MM.1S (cell line): ENCODE data around the gene CDC34.

Source experiments
- DNase-seq: peaks from one replicate; pipeline ENCODE4 v3.0.0-alpha.2; 2015
- H2AFZ ChIP-seq: fragments of 300-600 bp; sonication (generic); 2 replicates; pipeline ENCODE4 v1.6.0; 2016; ENCODE audit warnings: antibody characterized with exemption, low read length
- H3F3A ChIP-seq: fragments of 300-600 bp; sonication (generic); 2 replicates; pipeline ENCODE4 v1.6.1; 2016; ENCODE audit warnings: mild to moderate bottlenecking, antibody characterized with exemption, low read length, moderate library complexity, mixed read lengths; ENCODE audit not compliant: insufficient read depth
- H3K27ac ChIP-seq: fragments of 300-600 bp; sonication (generic); 2 replicates; pipeline ENCODE4 v1.5.1; 2016; ENCODE audit warnings: mild to moderate bottlenecking, low read length
- H3K27me3 ChIP-seq: fragments of 300-600 bp; sonication (generic); replicated peaks from 2 replicates; pipeline ENCODE4 v1.6.0; 2016; ENCODE audit warnings: low read length; ENCODE audit not compliant: insufficient read depth
- H3K36me3 ChIP-seq: fragments of 300-600 bp; sonication (generic); replicated peaks from 2 replicates; pipeline ENCODE4 v1.6.1; 2016; ENCODE audit warnings: mild to moderate bottlenecking, low read length, mixed read lengths; ENCODE audit not compliant: insufficient read depth
- H3K4me1 ChIP-seq: fragments of 300-600 bp; sonication (generic); 2 replicates; pipeline ENCODE4 v1.6.1; 2016; ENCODE audit warnings: low read length, mixed read lengths
- H3K4me2 ChIP-seq: fragments of 300-600 bp; sonication (generic); 2 replicates; pipeline ENCODE4 v1.6.0; 2016; ENCODE audit warnings: low read depth, low read length
- H3K4me3 ChIP-seq: fragments of 300-600 bp; sonication (generic); 2 replicates; pipeline ENCODE4 v1.5.1; 2016; ENCODE audit warnings: low read length, mixed read lengths
- H3K79me2 ChIP-seq: fragments of 300-600 bp; sonication (generic); 2 replicates; pipeline ENCODE4 v1.6.1; 2016; ENCODE audit warnings: mixed run types, low read length, mixed read lengths
- H3K9ac ChIP-seq: fragments of 300-600 bp; sonication (generic); 2 replicates; pipeline ENCODE4 v1.6.1; 2016; ENCODE audit warnings: low read length, mixed read lengths
- H3K9me2 ChIP-seq: fragments of 300-600 bp; sonication (generic); replicated peaks from 2 replicates; pipeline ENCODE4 v1.6.1; 2016; ENCODE audit warnings: mild to moderate bottlenecking, low read length, mixed read lengths; ENCODE audit not compliant: insufficient read depth
- H3K9me3 ChIP-seq: fragments of 300-600 bp; sonication (generic); replicated peaks from 2 replicates; pipeline ENCODE4 v1.6.1; 2016; ENCODE audit warnings: mild to moderate bottlenecking, low read length, mixed read lengths; ENCODE audit not compliant: insufficient read depth
- H4K20me1 ChIP-seq: fragments of 300-600 bp; sonication (generic); 2 replicates; pipeline ENCODE4 v1.6.1; 2016; ENCODE audit warnings: mild to moderate bottlenecking, low read length, moderate library complexity, mixed read lengths; ENCODE audit not compliant: insufficient read depth
- EZH2 ChIP-seq: fragments of 300-600 bp; sonication (generic); optimal IDR thresholded peaks from 2 replicates; pipeline ENCODE3; 2017; ENCODE audit warnings: low read depth, mild to moderate bottlenecking, antibody characterized with exemption, low read length, mixed read lengths
- EZH2phosphoT487 ChIP-seq: fragments of 300-600 bp; sonication (generic); IDR thresholded peaks from 2 replicates; pipeline ENCODE4 v1.6.1; 2018; ENCODE audit warnings: antibody characterized with exemption, low read length
- TF ChIP-seq, protein P1 (sequence below): fragments of 300-600 bp; sonication (generic); IDR thresholded peaks from 2 replicates; pipeline ENCODE4 v1.5.1; 2016; ENCODE audit warnings: antibody characterized with exemption, low read length, mixed read lengths

CDC34 gene

DNA sequence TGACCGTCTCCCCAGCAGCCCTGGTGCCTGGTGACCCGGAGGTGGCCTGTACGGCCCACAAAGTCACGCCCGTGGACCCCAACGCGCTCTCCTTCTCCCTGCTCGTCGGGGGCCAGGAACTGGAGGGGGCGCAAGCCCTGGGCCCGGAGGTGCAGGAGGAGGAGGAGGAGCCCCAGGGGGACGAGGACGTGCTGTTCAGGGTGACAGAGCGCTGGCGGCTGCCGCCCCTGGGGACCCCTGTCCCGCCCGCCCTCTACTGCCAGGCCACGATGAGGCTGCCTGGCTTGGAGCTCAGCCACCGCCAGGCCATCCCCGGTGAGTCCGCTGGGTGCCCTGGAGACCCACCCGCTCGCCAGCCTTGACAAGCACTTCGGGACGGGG, 33.1 kb upstream of the CDC34 start:
- Histone ChIP-seq H3K4me3 (no peak overlapping the region), H2AFZ (no peak overlapping the region), H3K9ac (no peak overlapping the region), H3K79me2 (no peaks in the 10 kb centered on the region), H3F3A (no peaks in the 10 kb centered on the region), H3K27ac (no peak overlapping the region), H3K9me3 (no peaks in the 10 kb centered on the region), H3K4me2 (no peak overlapping the region), H3K4me1 (no peaks in the 10 kb centered on the region), H4K20me1 (no peaks in the 10 kb centered on the region), H3K9me2 (no peaks in the 10 kb centered on the region), H3K27me3 (peaks cover 43% of the 10 kb centered on the region), H3K36me3 (no peaks in the 10 kb centered on the region)
- no peak for DNase-seq
- TF ChIP-seq EZH2phosphoT487 (no peak), EZH2 (no peak)

- H3K9me3 ChIP-seq, result no peaks in the 10 kb centered on the region
- no peaks in the 10 kb centered on the region for H3K79me2 ChIP-seq
- H4K20me1 ChIP-seq, result no peaks in the 10 kb centered on the region
- peaks cover 49% of the 10 kb centered on the region for H3K27me3 ChIP-seq
- no peak overlapping the region for H3K27ac ChIP-seq
- H3K9me2 ChIP-seq, result no peaks in the 10 kb centered on the region
- no peak overlapping the region for H3K4me3 ChIP-seq
- DNase-seq, result no peak
- no peaks in the 10 kb centered on the region for H3K36me3 ChIP-seq
- no peak overlapping the region for H2AFZ ChIP-seq
- H3K4me2 ChIP-seq, result no peak overlapping the region
- H3K9ac ChIP-seq, result no peak overlapping the region
- TF ChIP-seq EZH2, result no peak
- no peak for TF ChIP-seq EZH2phosphoT487
- TF ChIP-seq, protein P1, sequence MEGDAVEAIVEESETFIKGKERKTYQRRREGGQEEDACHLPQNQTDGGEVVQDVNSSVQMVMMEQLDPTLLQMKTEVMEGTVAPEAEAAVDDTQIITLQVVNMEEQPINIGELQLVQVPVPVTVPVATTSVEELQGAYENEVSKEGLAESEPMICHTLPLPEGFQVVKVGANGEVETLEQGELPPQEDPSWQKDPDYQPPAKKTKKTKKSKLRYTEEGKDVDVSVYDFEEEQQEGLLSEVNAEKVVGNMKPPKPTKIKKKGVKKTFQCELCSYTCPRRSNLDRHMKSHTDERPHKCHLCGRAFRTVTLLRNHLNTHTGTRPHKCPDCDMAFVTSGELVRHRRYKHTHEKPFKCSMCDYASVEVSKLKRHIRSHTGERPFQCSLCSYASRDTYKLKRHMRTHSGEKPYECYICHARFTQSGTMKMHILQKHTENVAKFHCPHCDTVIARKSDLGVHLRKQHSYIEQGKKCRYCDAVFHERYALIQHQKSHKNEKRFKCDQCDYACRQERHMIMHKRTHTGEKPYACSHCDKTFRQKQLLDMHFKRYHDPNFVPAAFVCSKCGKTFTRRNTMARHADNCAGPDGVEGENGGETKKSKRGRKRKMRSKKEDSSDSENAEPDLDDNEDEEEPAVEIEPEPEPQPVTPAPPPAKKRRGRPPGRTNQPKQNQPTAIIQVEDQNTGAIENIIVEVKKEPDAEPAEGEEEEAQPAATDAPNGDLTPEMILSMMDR, result no peak
- no peaks in the 10 kb centered on the region for H3F3A ChIP-seq
- H3K4me1 ChIP-seq, result no peaks in the 10 kb centered on the region
Observed at GRCh38 chr19:498977-499623, 32.5 kb upstream of the CDC34 start.

DNA sequence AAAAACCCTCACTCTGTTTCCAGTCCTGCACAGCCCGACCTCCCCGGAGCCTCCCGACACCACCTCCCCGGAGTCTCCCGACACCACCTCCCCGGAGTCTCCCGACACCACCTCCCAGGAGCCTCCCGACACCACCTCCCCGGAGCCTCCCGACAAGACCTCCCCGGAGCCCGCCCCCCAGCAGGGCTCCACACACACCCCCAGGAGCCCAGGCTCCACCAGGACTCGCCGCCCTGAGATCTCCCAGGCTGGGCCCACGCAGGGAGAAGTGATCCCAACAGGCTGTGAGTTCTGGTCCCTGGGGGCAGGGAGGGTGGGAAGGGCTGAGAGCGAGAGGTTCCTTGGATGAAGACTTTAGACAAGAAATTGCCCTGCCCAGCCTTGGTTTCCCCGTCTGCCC, 29.9 kb upstream of the CDC34 start:
- no peak for DNase-seq
- no peaks in the 10 kb centered on the region for H4K20me1 ChIP-seq
- H3K27me3 ChIP-seq, result peaks cover 56% of the 10 kb centered on the region
- H3K27ac ChIP-seq, result no peak overlapping the region
- H3K9me2 ChIP-seq, result no peaks in the 10 kb centered on the region
- TF ChIP-seq EZH2phosphoT487 (no peak), EZH2 (no peak)
- TF ChIP-seq, protein P1, result no peak
- H3K9ac ChIP-seq, result no peak overlapping the region
- no peaks in the 10 kb centered on the region; the same call in 1 of the 2 replicates for H3F3A ChIP-seq
- H2AFZ ChIP-seq, result no peak overlapping the region
- H3K9me3 ChIP-seq, result no peaks in the 10 kb centered on the region
- no peaks in the 10 kb centered on the region for H3K4me1 ChIP-seq
- H3K4me3 ChIP-seq, result no peak overlapping the region
- H3K36me3 ChIP-seq, result no peaks in the 10 kb centered on the region
- H3K79me2 ChIP-seq, result no peaks in the 10 kb centered on the region
- no peak overlapping the region for H3K4me2 ChIP-seq

- Histone ChIP-seq H3K36me3 (no peaks in the 10 kb centered on the region), H4K20me1 (no peaks in the 10 kb centered on the region), H3K4me2 (no peak overlapping the region), H3K4me3 (no peak overlapping the region), H2AFZ (no peak overlapping the region), H3K79me2 (peaks cover 14% of the 10 kb centered on the region), H3F3A (no peaks in the 10 kb centered on the region; the same call in 1 of the 2 replicates), H3K9me2 (no peaks in the 10 kb centered on the region), H3K4me1 (peaks cover 7% of the 10 kb centered on the region; the same call in 1 of the 2 replicates), H3K27ac (no peak overlapping the region), H3K9ac (no peak overlapping the region), H3K27me3 (peaks cover 45% of the 10 kb centered on the region), H3K9me3 (no peaks in the 10 kb centered on the region)
- TF ChIP-seq, protein P1, result no peak
- TF ChIP-seq EZH2 (no peak), EZH2phosphoT487 (no peak)
- DNase-seq, result no peak
Observed at GRCh38 chr19:504616-505015, 26.9 kb upstream of the CDC34 start.
